Liver (tissue), 9 donors: Measurements from ENCODE around the gene C1orf210. TPM values are rescaled to one million over a fixed set of nuclear protein-coding genes. Genes with fewer than 3 reads are reported as not detected.
A peak's percentile ranks its signal among the peaks of the same experiment; 100 is the strongest.

ENCODE experiments used
- DNase-seq: peaks from one replicate; pipeline ENCODE4 v3.0.0-alpha.2; 2017; ENCODE audit warnings: low spot score
- H3K27ac ChIP-seq, 2 donors: one replicate each; pipeline ENCODE4 v1.7.0; 2013; ENCODE audit warnings: inconsistent platforms in 2 of 2, low read length in 2 of 2, control low read depth in 1 of 2, low read depth in 1 of 2, mild to moderate bottlenecking in 1 of 2
- H3K27me3 ChIP-seq, 4 donors: one replicate each; pipeline versions ENCODE4 v1.6.1 to v1.7.0; 2013; ENCODE audit warnings: low read length in 3 of 4, inconsistent platforms in 1 of 4, mild to moderate bottlenecking in 1 of 4, moderate library complexity in 1 of 4; ENCODE audit not compliant: control insufficient read depth in 4 of 4, insufficient read depth in 4 of 4
- H3K36me3 ChIP-seq, 4 donors: one replicate each; pipeline versions ENCODE4 v1.6.1 to v1.7.0; 2013; ENCODE audit warnings: low read length in 3 of 4, mild to moderate bottlenecking in 3 of 4, low read depth in 1 of 4, moderate library complexity in 1 of 4; ENCODE audit not compliant: control insufficient read depth in 4 of 4, insufficient read depth in 3 of 4
- H3K4me1 ChIP-seq, 4 donors: one replicate each; pipeline versions ENCODE4 v1.6.1 to v1.7.0; 2013; ENCODE audit warnings: low read length in 3 of 4, mild to moderate bottlenecking in 3 of 4, moderate library complexity in 1 of 4; ENCODE audit not compliant: control insufficient read depth in 4 of 4, insufficient read depth in 4 of 4
- H3K4me3 ChIP-seq, 3 donors: one replicate each; pipeline versions ENCODE4 v1.6.1 to v1.7.0; 2013; ENCODE audit warnings: low read length in 3 of 3, control low read depth in 1 of 3, low read depth in 1 of 3, mild to moderate bottlenecking in 1 of 3
- H3K9ac ChIP-seq, 2 donors: one replicate each; pipeline ENCODE4 v1.7.0; 2013; ENCODE audit warnings: low read length in 2 of 2, mild to moderate bottlenecking in 2 of 2, moderate library complexity in 2 of 2, control low read depth in 1 of 2, low read depth in 1 of 2
- H3K9me3 ChIP-seq, 4 donors: one replicate each; pipeline versions ENCODE4 v1.6.1 to v1.7.0; 2013; ENCODE audit warnings: low read length in 3 of 4; ENCODE audit not compliant: control insufficient read depth in 4 of 4
- EGR1 ChIP-seq, 2 donors: IDR thresholded peaks; 2 replicates each; pipeline ENCODE4 v1.6.1; 2016 to 2018; ENCODE audit warnings: antibody characterized with exemption in 2 of 2, low read depth in 2 of 2
- FOXA1 ChIP-seq: IDR thresholded peaks from 2 replicates; pipeline ENCODE4 v1.6.1; 2016; ENCODE audit warnings: antibody characterized with exemption
- FOXA2 ChIP-seq: IDR thresholded peaks from 2 replicates; pipeline ENCODE4 v1.6.1; 2016; ENCODE audit warnings: antibody characterized with exemption
- GABPA ChIP-seq, 2 donors: IDR thresholded peaks in 1 of 2; conservative IDR thresholded peaks in 1 of 2; 2 replicates each; pipeline ENCODE4 v1.6.1; 2016; ENCODE audit warnings: antibody characterized with exemption in 2 of 2, mild to moderate bottlenecking in 1 of 2, moderate library complexity in 1 of 2
- HNF4A ChIP-seq, 2 donors: conservative IDR thresholded peaks; 2 replicates each; pipeline ENCODE4 v1.6.1; 2016; ENCODE audit warnings: antibody characterized with exemption in 2 of 2, mild to moderate bottlenecking in 2 of 2
- HNF4G ChIP-seq: IDR thresholded peaks from 2 replicates; pipeline ENCODE4 v1.6.1; 2016; ENCODE audit warnings: antibody characterized with exemption
- JUND ChIP-seq, 2 donors: IDR thresholded peaks; 2 replicates each; pipeline ENCODE4 v1.6.1; 2016; ENCODE audit warnings: antibody characterized with exemption in 2 of 2
- MAX ChIP-seq: IDR thresholded peaks from 2 replicates; pipeline ENCODE4 v1.6.1; 2016; ENCODE audit warnings: antibody characterized with exemption
- NR2F2 ChIP-seq: IDR thresholded peaks from 2 replicates; pipeline ENCODE4 v1.6.1; 2016; ENCODE audit warnings: antibody characterized with exemption
- RAD21 ChIP-seq, 2 donors: IDR thresholded peaks; 2 replicates each; pipeline ENCODE4 v1.6.1; 2016; ENCODE audit warnings: antibody characterized with exemption in 2 of 2, mild to moderate bottlenecking in 2 of 2
- RXRA ChIP-seq, 2 donors: IDR thresholded peaks; 2 replicates each; pipeline ENCODE4 v1.6.1; 2017 to 2018; ENCODE audit warnings: antibody characterized with exemption in 2 of 2, mild to moderate bottlenecking in 1 of 2
- SP1 ChIP-seq: IDR thresholded peaks from 2 replicates; pipeline ENCODE4 v1.6.1; 2018; ENCODE audit warnings: antibody characterized with exemption, mild to moderate bottlenecking
- TAF1 ChIP-seq: conservative IDR thresholded peaks from 2 replicates; pipeline ENCODE4 v1.6.1; 2016; ENCODE audit warnings: antibody characterized with exemption, mild to moderate bottlenecking
- YY1 ChIP-seq: IDR thresholded peaks from 2 replicates; pipeline ENCODE4 v1.6.1; 2016; ENCODE audit warnings: antibody characterized with exemption, mild to moderate bottlenecking
- ZBTB33 ChIP-seq: IDR thresholded peaks from 2 replicates; pipeline ENCODE4 v1.6.1; 2016; ENCODE audit warnings: antibody characterized with exemption
- WGBS: extraction: QIAGEN DNeasy Blood & Tissue Kit; methylation state at CpG from one replicate; pipeline ENCODE4 v1.1.7; 2013; 5-methylcytosine and 5-hydroxymethylcytosine counted together
- polyA plus RNA-seq, 2 donors: library from polyadenylated mRNA; stranded (reverse) in 1 of 2; unstranded in 1 of 2; fragments of 200-250 nt in 1 of 2; fragments of >200 nt in 1 of 2; fragmentation: Nextera tagmentation in 1 of 2; extraction: Ambion mirVana in 1 of 2; gene quantifications; one replicate each; pipeline versions ENCODE4 v1.2.1 to v1.2.3, GENCODE V29; 2013 to 2015
- total RNA-seq, 2 donors: library from RNA; depleted of rRNA; stranded (reverse); fragments of >200 nt; gene quantifications; one replicate each; pipeline ENCODE4 v1.2.3, GENCODE V29; 2014
- TF ChIP-seq, protein P1 (sequence below): IDR thresholded peaks from 2 replicates; pipeline ENCODE4 v1.6.1; 2016; ENCODE audit warnings: antibody characterized with exemption
- TF ChIP-seq, protein P2 (sequence below): IDR thresholded peaks from 2 replicates; pipeline ENCODE4 v1.6.1; 2016; ENCODE audit warnings: antibody characterized with exemption, mild to moderate bottlenecking
- TF ChIP-seq, protein P3 (sequence below): fragments of 150-350 bp; IDR thresholded peaks from 2 replicates; pipeline ENCODE4 v1.5.1; 2017; ENCODE audit warnings: improper control_type of control experiment, low read depth, low read length; ENCODE audit not compliant: missing input control
- donor health status: healthy.
- donor health status: healthy.
- donor health status: healthy.
- donor health status: healthy.
- donor health status: healthy.

Gene C1orf210
- total and polyA plus RNA-seq, 4 donors = 0.75 to 5.0 (median 1.2) TPM

DNA sequence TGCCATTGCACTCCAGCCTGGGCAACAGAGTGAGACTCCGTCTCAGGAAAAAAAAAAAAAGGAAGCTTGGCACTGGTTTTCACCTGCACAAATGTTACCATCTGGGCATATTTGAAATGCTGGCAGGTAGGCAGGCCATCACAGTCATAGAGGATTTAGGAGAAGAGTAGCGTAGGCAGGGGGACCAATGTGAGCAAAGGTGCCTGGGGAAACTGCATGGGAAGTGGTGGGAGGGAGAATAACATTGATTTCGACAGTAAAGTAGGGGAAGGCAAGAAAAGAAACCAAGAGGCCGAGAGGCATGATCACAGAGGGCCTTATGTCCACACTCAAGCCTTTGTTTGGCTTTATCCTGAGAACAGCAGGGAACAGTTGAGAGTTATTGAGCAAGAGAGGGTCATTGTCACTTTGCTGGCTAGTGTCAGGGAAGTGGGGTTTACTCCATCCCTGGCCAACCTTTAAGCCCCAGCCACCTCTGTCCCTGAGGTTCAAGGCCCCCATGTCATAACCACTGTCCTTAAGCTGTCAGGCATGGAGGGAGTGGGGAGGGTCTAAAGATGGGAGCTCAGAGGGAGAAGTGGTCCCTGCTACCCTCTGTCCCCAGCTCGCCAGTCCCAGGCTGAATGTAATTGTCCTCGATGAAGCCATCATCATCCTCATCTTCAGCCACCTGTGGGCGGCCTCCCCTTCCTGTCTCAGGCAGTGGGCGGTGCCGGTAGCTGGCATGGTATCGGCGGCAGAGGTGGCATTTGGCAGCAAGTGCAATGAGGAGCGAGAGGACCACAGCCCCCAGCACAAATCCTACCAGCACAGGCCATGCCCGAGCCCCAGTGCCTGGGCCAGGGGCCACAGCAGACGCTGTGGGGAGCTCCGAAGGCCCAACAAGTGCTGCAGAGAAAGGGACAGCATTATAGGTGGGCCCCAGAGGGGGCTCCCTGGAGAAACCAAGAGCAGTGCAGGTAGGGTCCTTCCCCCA lies 2.9 kb downstream of the C1orf210 start:
- Histone ChIP-seq H3K27me3 (no peaks in the 10 kb centered on the region), H3K4me1 (peaks cover 16 to 63% (median 39%) of the 10 kb centered on the region in 4 donors), H3K36me3 (no peaks in the 10 kb centered on the region), H3K4me3 (no peak overlapping the region), H3K9me3 (no peaks in the 10 kb centered on the region), H3K27ac (peak overlapping the region; percentile 10 to 66), H3K9ac (peak overlapping the region in 1 of 2 donors; percentile 42)
- TF ChIP-seq, protein P1, sequence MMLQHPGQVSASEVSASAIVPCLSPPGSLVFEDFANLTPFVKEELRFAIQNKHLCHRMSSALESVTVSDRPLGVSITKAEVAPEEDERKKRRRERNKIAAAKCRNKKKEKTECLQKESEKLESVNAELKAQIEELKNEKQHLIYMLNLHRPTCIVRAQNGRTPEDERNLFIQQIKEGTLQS = no peak
- TF ChIP-seq ZBTB33 = peak; percentile 26
- TF ChIP-seq, protein P2, sequence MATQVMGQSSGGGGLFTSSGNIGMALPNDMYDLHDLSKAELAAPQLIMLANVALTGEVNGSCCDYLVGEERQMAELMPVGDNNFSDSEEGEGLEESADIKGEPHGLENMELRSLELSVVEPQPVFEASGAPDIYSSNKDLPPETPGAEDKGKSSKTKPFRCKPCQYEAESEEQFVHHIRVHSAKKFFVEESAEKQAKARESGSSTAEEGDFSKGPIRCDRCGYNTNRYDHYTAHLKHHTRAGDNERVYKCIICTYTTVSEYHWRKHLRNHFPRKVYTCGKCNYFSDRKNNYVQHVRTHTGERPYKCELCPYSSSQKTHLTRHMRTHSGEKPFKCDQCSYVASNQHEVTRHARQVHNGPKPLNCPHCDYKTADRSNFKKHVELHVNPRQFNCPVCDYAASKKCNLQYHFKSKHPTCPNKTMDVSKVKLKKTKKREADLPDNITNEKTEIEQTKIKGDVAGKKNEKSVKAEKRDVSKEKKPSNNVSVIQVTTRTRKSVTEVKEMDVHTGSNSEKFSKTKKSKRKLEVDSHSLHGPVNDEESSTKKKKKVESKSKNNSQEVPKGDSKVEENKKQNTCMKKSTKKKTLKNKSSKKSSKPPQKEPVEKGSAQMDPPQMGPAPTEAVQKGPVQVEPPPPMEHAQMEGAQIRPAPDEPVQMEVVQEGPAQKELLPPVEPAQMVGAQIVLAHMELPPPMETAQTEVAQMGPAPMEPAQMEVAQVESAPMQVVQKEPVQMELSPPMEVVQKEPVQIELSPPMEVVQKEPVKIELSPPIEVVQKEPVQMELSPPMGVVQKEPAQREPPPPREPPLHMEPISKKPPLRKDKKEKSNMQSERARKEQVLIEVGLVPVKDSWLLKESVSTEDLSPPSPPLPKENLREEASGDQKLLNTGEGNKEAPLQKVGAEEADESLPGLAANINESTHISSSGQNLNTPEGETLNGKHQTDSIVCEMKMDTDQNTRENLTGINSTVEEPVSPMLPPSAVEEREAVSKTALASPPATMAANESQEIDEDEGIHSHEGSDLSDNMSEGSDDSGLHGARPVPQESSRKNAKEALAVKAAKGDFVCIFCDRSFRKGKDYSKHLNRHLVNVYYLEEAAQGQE = no peak
- peak; percentile 56 for TF ChIP-seq NR2F2
- no peak for TF ChIP-seq YY1
- no peak for TF ChIP-seq GABPA (IDR thresholded peaks at IDR 0.05 in 1 of 2, conservative IDR thresholded peaks at IDR 0.05 in 1 of 2)
- no peak for TF ChIP-seq FOXA1
- TF ChIP-seq, protein P3, sequence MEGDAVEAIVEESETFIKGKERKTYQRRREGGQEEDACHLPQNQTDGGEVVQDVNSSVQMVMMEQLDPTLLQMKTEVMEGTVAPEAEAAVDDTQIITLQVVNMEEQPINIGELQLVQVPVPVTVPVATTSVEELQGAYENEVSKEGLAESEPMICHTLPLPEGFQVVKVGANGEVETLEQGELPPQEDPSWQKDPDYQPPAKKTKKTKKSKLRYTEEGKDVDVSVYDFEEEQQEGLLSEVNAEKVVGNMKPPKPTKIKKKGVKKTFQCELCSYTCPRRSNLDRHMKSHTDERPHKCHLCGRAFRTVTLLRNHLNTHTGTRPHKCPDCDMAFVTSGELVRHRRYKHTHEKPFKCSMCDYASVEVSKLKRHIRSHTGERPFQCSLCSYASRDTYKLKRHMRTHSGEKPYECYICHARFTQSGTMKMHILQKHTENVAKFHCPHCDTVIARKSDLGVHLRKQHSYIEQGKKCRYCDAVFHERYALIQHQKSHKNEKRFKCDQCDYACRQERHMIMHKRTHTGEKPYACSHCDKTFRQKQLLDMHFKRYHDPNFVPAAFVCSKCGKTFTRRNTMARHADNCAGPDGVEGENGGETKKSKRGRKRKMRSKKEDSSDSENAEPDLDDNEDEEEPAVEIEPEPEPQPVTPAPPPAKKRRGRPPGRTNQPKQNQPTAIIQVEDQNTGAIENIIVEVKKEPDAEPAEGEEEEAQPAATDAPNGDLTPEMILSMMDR = no peak
- TF ChIP-seq SP1 = peak; percentile 63
- TF ChIP-seq RXRA (IDR thresholded peaks at IDR 0.05) = peak; percentile 92 to 93
- peak; percentile 82 to 87 for TF ChIP-seq HNF4A (conservative IDR thresholded peaks at IDR 0.05)
- TF ChIP-seq EGR1 (IDR thresholded peaks at IDR 0.05; ENCODE audit: low read depth in 2 of 2) = no peak
- peak; percentile 31 for TF ChIP-seq FOXA2
- no peak for TF ChIP-seq JUND (IDR thresholded peaks at IDR 0.05)
- peak; percentile 63 for TF ChIP-seq HNF4G
- TF ChIP-seq TAF1 = no peak
- peak; percentile 28 for TF ChIP-seq MAX
- TF ChIP-seq RAD21 (IDR thresholded peaks at IDR 0.05) = peak; percentile 21 to 48
- WGBS = 68% methylated on average over 15 of the region's 15 CpGs
- DNase-seq = no peak
